ENCODE measurements around the gene WWOX. TPM values are rescaled to one million over a fixed set of nuclear protein-coding genes. Genes with fewer than 3 reads are reported as not detected.

Gene WWOX
- total RNA-seq, 1 donor from 2014 or later, result 106 TPM

GRCh38 chr16:78405040-78405439 is 305.6 kb downstream of the WWOX start:
- no peak for TF ChIP-seq CTCF (IDR thresholded peaks at IDR 0.05)
- Histone ChIP-seq H3K36me3 (no peaks in the 10 kb centered on the region), H3K4me1 (no peaks in the 10 kb centered on the region), H3K27me3 (no peaks in the 10 kb centered on the region), H3K4me3 (no peak overlapping the region), H3K9me3 (no peaks in the 10 kb centered on the region), H3K27ac (no peak overlapping the region)
- no peak for DNase-seq (ENCODE audit: low spot score in 2 of 2)
- intact Hi-C loops (cut with DNase I), result no loop called here

- H3K4me3 ChIP-seq, result no peak overlapping the region
- no peak for DNase-seq (ENCODE audit: low spot score in 2 of 2)
- no peak for TF ChIP-seq CTCF (IDR thresholded peaks at IDR 0.05)
- H3K36me3 ChIP-seq, result no peaks in the 10 kb centered on the region
- H3K4me1 ChIP-seq, result no peaks in the 10 kb centered on the region
- intact Hi-C loops (cut with DNase I), result no loop called here
- H3K27me3 ChIP-seq, result no peaks in the 10 kb centered on the region
- H3K27ac ChIP-seq, result no peak overlapping the region
- H3K9me3 ChIP-seq, result no peaks in the 10 kb centered on the region
Observed at GRCh38 chr16:78405833-78406232, 306.4 kb downstream of the WWOX start.

- no peak for TF ChIP-seq CTCF (IDR thresholded peaks at IDR 0.05)
- intact Hi-C loops (cut with DNase I), result no loop called here
- H3K4me3 ChIP-seq, result no peak overlapping the region
Observed at GRCh38 chr16:78407191-78407590, 307.7 kb downstream of the WWOX start.

GRCh38 chr16:78413651-78414050 is 314.2 kb downstream of the WWOX start:
- Histone ChIP-seq H3K4me3 (no peak overlapping the region), H3K27me3 (no peaks in the 10 kb centered on the region), H3K9me3 (peaks cover 0 to 3% of the 10 kb centered on the region in 2 donors), H3K36me3 (no peaks in the 10 kb centered on the region), H3K4me1 (no peaks in the 10 kb centered on the region), H3K27ac (no peak overlapping the region)
- intact Hi-C loops (cut with DNase I), result no loop called here
- no peak for DNase-seq (ENCODE audit: low spot score in 2 of 2)
- no peak for TF ChIP-seq CTCF (IDR thresholded peaks at IDR 0.05)

More at GRCh38 chr16:78407191-78407590, 307.7 kb downstream of the WWOX start:
- H3K4me1 ChIP-seq, result no peaks in the 10 kb centered on the region
- no peak for DNase-seq (ENCODE audit: low spot score in 2 of 2)
- H3K27me3 ChIP-seq, result no peaks in the 10 kb centered on the region
- no peaks in the 10 kb centered on the region for H3K36me3 ChIP-seq
- H3K9me3 ChIP-seq, result no peaks in the 10 kb centered on the region
- no peak overlapping the region for H3K27ac ChIP-seq

- Histone ChIP-seq H3K9me3 (peaks cover 0 to 3% of the 10 kb centered on the region in 2 donors), H3K27ac (no peak overlapping the region), H3K4me3 (no peak overlapping the region), H3K27me3 (no peaks in the 10 kb centered on the region), H3K4me1 (no peaks in the 10 kb centered on the region), H3K36me3 (no peaks in the 10 kb centered on the region)
- no peak for TF ChIP-seq CTCF (IDR thresholded peaks at IDR 0.05)
- intact Hi-C loops (cut with DNase I), result no loop called here
- DNase-seq (ENCODE audit: low spot score in 2 of 2), result no peak
Observed at GRCh38 chr16:78415013-78415412, 315.6 kb downstream of the WWOX start.

- no peak for DNase-seq (ENCODE audit: low spot score in 2 of 2)
- intact Hi-C loops (cut with DNase I), result no loop called here
- Histone ChIP-seq H3K27ac (no peak overlapping the region), H3K4me1 (no peaks in the 10 kb centered on the region), H3K9me3 (peaks cover 0 to 3% of the 10 kb centered on the region in 2 donors), H3K27me3 (no peaks in the 10 kb centered on the region), H3K4me3 (no peak overlapping the region), H3K36me3 (no peaks in the 10 kb centered on the region)
- no peak for TF ChIP-seq CTCF (IDR thresholded peaks at IDR 0.05)
Observed at GRCh38 chr16:78415669-78416068, 316.2 kb downstream of the WWOX start.
